Activated CD8-positive, alpha-beta memory T cell treated with anti-CD3 and anti-CD28 coated beads for 48 hours (primary cell): ENCODE data around the gene KCNB1.

Experiments
- DNase-seq, 3 experiments: peaks; one replicate each; pipeline ENCODE4 v3.0.0-alpha.2; 2020; ENCODE audit warnings: low read depth in 2 of 3, low spot score in 2 of 3

Gene KCNB1

GRCh38 chr20:49501917-49502316 lies 19.4 kb upstream of the KCNB1 start:
- DNase-seq: no peak

GRCh38 chr20:49497398-49497669 lies 14.9 kb upstream of the KCNB1 start:
- no peak for DNase-seq

DNA sequence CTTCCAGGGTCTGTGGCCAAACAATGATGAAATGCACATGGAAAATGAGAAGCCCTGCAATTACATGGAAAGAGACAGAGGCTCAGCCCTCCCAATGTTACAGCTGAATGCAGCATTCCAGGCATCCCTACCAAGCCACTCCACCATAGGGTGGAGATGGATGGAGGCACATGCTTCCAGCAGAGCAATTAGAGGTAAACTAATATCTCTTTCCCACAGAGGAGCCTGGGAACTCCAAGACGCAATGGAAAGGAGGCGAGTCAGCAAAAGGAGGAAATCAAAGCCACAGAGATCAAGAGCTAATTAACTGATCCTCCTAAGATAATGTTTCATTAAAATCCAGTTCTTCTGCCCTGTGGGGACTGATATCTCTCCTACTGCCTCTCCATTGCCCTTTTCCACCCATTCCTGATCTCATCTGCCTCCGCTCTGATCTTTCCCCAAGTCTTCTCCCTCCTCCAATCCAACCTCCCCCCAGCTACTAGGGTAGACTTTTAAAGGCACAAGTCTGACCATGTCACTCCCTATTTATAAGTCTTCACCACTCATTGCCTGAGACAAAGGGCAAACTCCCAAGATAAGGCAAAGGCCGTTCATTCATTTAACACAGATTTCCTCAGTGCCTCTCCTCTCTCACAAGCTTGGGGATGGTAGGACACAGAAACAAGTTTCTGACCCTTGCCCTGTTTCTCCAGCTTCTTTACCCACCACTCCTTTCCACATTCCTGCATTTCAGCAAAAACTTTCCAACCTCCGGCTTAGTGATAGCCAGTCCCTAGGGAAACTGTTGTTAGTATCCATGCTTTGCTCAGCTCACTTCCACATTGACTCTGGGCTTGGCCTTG lies 14.3 kb upstream of the KCNB1 start:
- no peak for DNase-seq

- DNase-seq: no peak
These were observed 13.6 kb upstream of the KCNB1 start for GRCh38 chr20:49496043-49496442.

DNA sequence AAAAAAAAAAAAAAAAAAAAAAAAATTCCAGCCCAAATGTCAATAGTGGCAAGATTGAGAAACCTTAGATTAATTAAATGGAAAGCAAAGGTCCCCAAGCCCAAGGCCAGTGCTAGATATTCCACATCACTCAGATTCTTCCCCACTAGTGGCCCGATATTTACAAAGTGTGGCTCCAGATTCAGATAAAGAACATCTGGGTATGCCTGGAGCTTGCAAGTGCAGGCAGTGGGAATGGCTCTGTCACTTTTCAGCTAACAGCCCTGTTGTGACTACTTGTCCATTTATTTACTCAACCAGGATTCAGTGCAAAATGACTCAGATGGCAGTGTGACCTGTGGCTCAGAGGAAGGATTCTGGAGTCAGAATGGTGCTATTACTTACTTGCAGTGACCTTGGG lies 8.2 kb upstream of the KCNB1 start:
- DNase-seq: no peak

- DNase-seq: no peak
These were observed 7.2 kb upstream of the KCNB1 start for GRCh38 chr20:49489688-49490087.

- DNase-seq: no peak
These were observed 3.6 kb upstream of the KCNB1 start for GRCh38 chr20:49486064-49486463.

DNA sequence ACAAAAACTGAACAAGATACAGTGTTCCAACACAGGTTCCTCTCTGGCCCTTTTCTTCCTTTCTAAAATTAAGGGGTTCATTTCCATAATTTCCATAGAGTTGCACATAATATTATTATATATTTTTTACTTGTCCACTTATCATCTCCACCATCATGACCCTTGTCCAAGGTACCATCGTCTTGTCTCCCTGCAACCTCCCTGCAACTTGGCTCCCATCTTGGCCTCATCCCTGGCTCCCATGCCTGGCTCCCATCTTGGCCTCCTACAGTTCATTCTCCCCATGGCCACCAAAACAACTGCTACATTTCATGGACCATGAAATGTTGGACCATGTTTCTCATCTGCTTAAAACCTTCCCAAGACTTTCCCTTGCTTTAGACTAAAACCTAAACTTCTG lies 3.1 kb upstream of the KCNB1 start:
- DNase-seq: no peak

GRCh38 chr20:49484180-49485140 lies 2.0 kb upstream of the KCNB1 start:
- DNase-seq: peak; percentile 32 to 43 (median 40)

GRCh38 chr20:49483696-49484123 lies 1.2 kb upstream of the KCNB1 start:
- DNase-seq: no peak

GRCh38 chr20:49483018-49483695 lies 689 bp upstream of the KCNB1 start:
- no peak for DNase-seq

DNA sequence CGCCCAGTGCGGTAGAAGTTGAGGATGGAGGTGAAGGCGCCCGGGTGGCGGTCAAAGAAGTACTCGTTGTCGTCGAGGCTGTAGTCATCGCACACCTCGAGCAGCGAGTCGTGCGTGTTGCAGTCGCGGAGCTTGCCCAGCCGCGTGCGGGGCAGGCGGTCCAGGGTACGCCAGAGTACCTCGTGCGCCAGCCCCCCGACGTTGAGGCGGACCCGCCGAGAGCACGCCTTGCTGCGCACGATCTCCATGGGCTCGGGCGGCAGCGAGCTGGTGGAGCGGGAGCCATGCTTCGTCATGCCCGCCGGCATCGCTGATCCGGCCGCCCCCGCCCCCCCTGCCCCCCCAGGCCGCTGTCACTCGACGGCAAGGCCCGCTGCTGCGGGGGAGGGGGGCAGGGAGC lies 295 bp downstream of the KCNB1 start:
- no peak for DNase-seq

DNA sequence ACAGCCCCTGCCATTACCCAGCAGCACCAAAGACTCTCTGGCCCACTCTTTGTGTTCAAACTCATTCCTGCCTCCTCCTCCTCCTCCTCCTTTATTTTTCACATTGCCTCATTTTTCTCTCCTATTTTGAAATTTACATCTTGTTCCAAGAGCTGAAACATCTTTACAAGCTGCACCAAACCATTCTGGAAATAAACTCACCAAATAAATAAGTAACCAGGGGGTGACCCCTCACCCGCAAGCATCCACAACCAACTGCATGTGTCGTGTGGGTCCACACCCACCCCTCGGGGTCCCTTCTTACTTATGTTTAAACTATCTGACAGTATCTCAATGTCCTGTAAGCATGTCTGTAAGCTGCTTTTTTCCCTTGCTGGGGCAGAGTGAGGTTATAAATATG lies 1.4 kb downstream of the KCNB1 start:
- DNase-seq: no peak

GRCh38 chr20:49480236-49480635 lies 2.2 kb downstream of the KCNB1 start:
- no peak for DNase-seq

DNA sequence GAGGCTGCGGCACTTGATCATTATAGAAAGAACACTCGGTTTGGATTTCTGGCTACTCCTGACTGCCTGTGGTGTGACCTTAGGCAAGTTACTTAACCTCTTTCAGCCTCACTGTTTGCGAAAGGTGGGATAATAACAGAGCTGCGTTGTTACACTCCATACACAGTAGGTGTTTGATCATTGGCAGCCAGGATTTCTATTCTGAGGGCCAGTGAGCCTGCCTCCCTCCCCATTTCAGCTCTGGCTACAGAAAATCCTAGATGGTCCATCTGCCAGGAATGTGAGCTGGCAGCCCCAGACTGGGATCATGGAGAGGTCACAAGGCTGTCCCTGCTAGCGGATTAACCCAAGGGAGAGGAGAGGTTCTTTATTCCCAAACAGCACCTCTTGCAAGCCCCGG lies 2.7 kb downstream of the KCNB1 start:
- no peak for DNase-seq

- DNase-seq: no peak
These were observed 3.4 kb downstream of the KCNB1 start for GRCh38 chr20:49478754-49479689.

- no peak for DNase-seq
These were observed 4.2 kb downstream of the KCNB1 start for GRCh38 chr20:49478266-49478665.

DNA sequence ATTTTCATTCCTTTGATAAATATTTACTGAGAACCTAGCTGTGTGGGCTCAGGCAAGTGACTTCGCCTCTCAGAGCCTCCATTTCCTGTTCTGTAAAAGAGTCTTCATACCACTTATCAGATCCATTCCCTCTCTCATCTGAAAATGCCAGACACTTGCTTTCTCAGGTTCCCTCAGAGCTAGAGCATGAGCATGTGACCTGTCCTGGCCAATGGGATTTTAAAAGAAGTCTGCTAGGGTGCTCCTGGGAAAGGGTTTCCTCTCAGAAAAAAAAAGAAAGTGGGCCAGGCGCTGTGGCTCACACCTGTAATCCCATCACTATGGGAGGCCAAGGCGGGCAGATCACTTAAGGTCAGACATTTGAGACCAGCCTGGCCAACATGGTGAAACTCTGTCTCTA lies 5.3 kb downstream of the KCNB1 start:
- DNase-seq: no peak

- DNase-seq: no peak
These were observed 6.5 kb downstream of the KCNB1 start for GRCh38 chr20:49476016-49476355.

GRCh38 chr20:49475292-49476015 lies 7.0 kb downstream of the KCNB1 start:
- no peak for DNase-seq
